ENCODE results near the gene CREB3L1. TPM values are rescaled to one million over a fixed set of nuclear protein-coding genes. Genes with fewer than 3 reads are reported as not detected.

The CREB3L1 gene
- total RNA-seq, 1 donor from 2014 or later, result 0.64 TPM

DNA sequence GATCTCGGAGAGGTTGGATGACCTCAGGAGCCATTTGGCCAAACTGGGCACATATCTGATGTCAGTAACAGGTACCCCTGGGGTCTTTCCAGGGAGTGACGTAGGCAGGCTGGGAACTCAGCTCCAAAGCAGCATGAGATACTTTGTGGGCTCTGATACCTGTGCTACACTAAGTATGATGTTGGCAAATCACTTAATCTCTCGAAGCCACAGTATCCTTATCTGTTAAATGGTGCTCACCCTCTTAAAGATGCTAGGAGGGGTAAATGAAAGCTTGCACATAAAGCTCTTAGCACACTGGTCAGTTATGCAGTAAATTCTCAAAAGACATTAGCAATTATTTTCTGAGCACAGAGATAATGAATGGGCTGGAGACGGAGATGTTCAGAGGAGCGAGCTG is 52.7 kb downstream of the CREB3L1 start:
- ATAC-seq, result no peak

DNA sequence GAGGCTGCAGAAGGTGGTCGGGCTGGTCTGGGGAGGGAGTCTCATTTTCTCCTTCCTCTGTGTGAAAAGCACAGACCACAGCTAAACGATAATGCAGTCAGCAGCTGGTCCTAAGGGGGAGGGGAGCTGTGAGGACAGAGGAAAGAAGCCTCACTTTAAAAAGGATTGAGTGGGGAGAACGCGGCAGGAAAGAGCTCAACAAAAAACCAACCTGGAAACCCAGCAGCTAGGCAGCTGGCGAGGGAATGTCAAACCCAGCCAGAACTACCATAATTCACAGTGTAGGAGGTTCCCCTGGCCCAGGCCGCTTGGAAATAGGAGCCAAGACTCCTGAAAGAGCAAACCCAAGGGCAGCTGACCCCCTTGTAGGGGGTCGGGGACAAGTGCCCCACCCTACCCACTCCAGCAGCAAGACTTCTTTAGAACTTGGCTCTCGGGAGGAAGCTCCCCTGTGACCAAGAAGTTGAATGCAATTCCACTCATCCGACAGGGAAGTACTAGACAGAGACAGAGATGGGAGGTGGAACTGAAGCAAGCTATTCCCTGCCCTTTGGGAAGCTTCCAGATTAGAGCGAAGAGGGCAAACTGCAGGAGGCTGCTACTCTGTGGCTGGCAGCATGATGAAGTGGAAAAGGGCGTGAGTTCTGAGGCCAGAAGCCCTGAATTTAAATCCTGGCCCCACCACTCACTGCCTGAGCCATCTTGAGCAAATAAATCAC is 53.3 kb downstream of the CREB3L1 start:
- ATAC-seq, result no peak

DNA sequence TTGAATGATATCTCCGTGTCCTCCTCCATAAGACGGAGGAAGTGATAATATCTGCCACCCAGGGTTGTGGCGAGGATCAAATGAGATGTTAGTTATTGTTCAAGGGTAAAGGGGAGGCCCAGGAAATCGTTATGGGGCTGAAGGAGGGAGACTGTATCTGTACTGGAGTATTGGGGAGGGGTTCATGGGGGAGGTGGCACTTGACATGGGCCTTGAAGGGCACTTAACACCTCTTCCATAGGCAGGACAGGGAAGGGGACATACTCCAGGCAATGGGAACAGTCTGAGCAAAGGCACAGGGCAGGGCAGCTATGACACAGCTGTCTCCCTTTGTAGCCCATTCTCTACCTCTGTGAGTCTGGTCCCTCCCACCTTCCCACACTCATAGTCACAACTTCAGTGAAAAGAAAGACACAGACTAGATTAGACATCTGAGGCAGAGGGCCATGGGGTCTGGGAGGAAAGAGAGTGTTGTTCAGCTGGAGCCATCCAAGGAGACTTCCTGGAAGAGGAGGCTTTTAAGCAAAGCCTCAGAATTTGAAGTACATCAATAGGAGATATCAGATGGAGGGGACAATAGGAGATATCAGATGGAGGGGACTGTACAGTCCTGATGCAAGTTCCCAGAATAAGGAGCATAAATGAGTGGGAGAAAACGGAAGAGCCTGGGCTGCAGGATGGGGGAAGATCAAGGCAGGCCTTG is 54.0 kb downstream of the CREB3L1 start:
- ATAC-seq, result peak; percentile 14

DNA sequence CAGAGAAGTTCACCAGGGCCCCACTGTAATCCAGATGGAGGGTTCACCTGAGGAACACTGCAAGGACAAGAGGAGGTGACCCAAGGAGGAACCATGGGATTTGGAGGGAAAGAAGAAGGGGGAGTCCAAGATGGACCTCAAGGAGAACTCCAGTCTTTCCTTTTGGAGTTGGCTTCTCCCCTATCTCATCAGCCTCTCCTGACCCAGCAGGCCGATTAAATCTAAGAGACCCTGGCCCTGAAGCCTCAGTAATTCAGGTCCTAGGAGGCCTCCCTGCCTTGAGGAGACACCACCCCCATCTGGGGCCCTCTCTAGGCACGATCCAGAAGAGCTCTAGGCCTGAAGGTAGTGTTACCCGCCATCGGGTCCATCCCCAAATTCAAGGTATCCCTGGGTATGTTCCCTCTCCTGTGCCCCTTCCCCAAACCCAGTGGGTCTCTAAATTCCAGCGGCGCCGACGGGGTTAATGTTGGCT is 54.7 kb downstream of the CREB3L1 start:
- ATAC-seq, result no peak

DNA sequence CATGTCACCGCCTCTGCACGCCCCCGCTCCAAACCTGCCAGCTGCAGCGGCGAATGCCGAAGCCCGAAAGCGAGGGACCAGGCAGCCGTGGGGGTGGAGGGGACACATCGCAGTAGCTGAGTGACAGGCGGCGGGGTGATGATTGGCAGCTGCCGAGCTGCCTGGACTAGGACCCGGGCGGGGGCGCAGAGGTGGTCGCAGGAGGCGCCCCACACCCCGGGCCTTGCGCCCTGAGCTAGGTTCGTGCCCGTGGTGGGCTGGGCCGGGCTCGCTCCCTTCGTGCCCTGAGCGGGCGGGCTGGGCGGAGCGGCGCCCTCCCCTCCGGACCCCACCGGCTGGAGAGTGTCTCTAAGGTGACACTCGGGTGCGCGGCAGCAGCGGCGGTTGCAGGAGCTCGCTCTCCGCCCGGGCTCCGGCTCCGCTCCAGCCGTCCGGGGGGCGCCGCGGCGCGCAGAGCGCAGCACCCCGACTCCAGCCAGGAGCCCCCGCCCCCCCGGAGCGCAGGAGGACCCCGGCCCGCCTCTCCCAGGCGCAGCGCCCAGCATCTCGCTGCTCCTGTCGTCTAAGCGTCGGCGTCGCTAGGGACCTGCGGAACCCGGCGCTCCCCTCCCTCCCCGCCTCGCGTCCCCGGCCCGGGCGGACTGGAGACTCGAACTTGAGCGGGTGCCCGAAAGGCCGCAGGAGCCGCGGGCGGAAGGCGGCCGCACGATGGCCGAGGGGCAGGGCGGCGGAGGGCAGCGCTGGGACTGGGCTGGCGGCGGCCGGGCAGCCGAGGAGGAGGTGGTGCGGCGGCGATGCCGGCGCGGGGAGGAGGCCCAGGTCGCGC is 55.3 kb downstream of the CREB3L1 start:
- ATAC-seq, result peak; percentile 37

DNA sequence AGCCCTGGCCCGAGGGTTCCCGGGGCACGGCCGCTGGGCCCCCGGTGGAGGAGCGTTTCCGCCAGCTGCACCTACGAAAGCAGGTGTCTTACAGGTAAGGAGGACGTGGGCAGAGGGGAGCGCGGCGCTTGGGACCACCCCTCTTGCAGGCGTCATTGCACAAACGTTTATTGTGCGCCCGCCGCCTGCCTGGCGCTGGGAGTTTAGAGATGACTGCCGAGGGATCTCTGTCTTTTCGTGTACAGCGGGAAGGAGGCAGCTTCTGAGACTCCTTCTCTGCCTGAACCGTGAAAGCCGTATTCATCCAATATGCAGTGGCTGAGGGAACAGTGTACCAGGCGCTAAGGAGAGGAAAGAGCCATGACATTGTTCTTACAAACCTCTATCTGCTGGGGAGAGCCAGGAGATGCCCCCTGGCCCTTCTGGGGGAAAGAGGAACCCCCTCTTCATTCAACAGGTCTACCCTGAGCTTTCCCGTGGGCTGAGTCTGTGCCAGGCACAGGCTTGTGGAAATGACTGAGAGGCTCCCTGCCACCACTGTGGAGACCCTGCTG is 56.0 kb downstream of the CREB3L1 start:
- ATAC-seq, result no peak

DNA sequence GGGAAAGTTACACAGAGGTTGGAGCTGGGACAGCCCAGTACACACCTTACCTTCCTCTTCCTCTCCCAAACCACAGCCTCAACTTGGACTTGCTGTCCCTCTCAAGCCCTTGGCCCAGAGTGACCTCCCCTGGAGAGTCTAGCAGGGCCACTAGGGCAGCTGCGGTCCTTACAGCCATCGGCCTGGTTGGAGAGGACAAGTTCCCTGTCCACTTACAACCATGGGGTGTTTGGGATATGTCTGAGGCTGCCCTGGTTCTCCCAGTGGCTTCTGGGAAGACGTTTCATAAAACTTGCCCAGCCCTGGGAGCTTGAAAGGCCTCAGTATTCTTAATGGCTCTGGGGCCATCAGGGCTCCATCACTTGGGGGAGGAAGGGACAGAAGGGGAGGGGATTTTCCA is 56.7 kb downstream of the CREB3L1 start:
- ATAC-seq, result no peak

DNA sequence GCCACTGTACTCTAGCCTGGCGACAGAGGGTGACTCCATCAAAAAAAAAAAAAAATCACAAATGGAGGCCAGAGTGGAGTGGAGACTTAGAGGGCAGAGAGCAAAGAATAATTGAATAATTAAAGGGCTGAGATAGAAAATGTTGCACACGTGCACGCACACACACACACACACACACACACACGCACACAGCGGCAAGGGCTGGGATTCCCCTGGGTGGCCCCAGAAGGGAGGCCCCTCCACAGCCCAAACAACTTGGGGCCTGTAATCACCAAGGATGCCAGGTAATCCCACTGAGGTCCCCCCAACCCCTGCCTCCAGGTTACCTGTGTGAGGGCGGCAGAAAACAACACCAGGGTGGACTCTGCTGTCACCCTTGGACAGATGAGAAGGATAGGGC is 57.8 kb downstream of the CREB3L1 start:
- ATAC-seq, result no peak

DNA sequence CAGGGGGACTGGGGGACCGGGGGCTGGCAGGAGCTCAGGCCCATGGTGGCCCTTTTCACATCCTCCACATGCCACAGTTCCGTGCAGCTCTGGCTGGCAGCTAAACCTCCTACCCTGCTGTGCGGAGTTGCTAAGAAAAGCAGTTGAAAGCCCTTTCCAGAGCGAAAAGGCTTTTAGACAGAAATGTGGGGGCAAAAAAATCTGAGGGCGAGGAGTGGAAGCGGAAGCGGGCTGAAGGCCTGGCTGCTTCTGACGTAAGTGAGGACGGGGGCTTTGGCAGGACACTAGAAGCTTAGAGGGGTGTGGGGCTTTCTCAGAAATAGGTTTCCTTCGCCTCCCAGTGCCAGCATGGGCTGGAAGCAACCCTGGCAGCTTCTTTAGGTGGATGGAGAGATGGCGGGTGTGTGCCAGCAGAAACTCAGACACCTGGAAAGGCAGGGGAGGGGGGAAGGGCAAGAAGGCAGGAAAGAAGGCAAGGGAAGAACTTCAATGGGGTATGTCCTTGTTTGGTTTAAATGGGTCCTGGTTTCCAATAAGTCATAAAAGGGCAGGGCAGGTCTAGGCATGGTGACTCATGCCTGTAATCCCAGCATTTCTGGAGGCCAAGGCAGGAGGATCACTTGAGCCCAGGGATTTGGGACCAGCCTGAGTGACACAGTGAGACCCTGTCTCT is 58.6 kb downstream of the CREB3L1 start:
- no peak for ATAC-seq

DNA sequence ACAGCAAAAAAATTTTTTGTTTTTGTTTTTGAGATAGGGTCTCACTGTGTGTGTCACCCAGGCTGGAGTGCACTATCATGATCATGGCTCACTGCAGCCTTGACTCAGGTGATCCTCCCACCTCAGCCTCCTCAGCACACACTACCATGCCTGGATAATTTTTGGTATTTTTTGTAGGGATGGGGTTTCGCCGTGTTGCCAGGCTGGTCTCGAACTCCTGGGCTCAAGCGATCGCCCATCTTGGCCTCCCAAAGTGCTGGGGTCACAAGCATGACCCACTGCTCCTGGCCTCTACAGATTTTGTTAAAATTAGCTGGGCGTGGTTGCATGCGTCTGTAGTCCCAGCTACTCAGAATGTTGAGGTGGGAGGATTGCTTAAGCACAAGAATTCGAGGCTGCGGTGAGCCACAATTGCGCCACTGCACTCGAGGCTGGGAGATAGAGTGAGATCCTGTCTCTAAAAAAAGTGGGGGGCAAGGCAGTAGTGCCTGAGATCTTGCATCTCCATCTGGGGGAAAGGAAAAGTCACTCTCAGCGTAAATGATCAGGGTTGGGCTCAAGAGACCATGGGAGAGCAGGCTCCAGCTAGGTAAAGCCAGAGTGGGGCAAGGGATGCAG is 59.2 kb downstream of the CREB3L1 start:
- no peak for ATAC-seq

DNA sequence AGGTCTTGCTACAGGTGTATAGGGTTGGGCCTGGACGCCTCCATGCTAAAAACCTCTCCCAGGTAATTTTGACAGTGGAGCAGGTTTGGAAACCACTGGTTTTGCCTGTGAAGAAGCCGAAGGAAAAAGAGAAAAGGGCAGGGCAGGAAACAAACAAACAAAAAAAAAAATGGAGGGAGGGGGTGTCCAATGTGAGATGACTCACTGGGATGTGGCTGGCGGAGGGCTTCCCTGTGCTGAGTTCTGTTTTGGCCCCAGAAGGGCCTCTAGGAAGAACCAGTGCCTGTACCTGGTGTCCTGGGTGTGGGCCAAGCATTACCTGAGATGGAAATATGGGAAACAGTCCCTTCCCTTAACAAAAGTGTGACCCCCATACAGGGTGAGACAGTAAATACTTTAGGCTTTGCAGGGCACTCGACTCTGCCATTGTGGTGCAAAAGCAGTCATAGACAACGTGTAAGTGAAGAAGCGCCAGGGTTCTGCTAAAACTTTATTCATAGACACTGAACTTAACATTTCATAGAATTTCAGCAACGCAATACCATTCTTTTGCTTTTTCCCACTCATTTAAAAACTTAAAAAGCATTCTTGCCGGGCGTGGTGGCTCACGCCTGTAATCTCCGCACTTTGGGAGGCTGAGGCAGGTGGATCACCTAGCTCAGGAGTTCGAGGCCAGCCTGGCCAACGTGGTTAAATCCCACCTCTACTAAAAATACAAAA is 60.3 kb downstream of the CREB3L1 start:
- no peak for ATAC-seq

DNA sequence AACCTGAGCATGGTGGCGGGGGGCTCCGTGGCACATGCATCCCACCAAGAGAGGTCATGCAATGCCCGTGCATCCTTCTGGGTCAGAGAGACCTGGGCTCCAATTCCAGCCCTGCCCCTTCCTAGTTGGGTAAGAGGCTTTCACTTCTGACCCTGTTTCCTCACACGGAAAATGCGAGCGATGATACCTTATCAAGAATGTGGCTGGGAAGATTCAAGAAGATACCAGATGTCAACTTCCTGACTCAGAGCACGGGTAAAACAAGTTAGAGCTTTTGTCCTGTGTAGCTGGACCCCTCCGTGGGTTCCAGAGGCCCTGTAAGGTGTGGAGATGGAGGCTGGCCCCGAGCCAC is 61.1 kb downstream of the CREB3L1 start:
- ATAC-seq, result no peak

DNA sequence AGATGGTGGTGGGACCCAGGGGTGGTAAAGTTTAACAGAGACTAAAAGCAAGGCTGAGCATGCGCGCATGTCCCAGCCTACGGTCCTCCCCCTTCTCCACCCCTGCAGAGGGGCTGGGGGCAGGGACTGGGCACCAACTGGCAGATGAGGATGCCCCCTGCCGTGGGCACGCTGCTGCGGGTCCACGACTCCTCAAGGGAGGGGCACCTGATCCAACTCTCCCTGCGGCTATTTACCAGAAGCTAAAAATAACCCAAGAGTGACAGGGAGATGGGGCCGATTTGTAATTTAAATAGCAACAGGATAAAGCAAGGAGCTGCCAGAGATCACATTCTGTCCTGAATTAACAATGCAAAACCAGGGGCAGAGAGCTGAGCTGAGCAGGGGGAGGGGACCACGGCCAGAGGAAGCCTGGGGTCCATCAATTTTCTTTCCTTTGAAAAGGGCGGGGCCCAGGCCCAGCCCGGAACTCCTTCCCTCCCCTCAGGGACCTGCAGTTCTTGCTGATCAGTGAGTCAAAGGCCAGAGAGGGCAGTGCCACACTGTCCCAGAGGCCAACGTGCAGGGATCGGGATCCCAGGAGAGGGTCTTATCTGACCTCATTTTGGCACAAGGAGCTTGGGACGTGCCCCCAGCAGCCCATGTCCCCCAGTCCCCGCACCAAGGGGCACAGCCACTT is 61.7 kb downstream of the CREB3L1 start:
- ATAC-seq, result peak; percentile 31

DNA sequence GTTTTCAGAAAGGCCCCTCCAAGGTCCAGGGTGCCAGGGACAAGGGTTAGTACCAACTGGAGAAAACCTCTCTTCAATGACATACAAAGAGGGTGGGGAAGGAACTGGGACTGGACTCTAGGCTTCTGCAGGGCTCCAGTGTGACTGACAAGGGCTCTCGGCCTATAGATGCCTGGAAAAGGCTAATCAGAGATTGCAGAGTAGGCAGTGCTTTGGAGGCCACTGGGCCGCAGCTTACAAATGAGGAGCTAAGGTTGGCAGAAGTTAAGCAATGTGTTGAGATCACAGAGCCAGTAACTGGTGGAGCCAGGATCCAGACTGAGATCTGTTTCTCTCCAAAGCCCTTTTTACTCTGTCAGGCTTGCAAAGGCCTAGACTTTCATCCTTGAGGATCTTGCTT is 62.4 kb downstream of the CREB3L1 start:
- no peak for ATAC-seq

DNA sequence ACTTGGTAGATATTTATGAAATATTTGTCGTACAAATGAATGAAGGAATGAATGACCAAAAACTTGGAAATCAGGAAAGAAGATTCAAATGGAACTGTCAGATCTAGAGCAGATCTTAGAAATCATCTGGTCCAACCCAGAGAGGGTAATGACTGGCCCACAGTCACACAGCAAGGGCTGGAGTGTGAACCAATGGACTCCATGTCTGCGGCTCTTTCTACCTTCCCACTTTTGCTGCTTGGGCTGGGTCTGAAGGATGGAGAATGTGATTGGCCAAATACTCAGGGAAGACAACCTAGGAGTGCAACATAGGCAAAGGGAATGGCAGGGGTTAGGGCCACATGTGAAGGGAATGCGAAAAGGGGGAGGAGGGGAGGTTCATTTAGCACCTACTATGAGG is 64.0 kb downstream of the CREB3L1 start:
- ATAC-seq, result no peak

DNA sequence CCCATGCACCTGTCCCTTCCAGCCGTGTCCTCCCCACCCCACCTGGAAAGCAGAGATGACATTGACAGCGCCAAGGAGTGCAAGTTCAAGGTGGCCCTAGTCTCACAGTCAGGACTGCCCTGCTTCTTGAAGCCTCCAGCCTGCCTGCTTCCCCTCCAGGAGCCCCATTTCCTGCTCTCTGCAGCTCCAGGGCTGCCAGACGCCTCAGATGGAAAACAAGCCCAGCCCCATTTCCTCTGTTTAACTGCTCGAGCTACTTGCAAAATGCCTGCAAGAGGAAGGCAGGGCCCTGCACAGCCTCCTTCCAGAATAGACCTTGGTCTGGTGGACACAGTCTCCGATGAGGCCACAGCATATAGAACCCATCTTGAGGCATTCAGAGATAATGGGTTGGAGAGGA is 64.8 kb downstream of the CREB3L1 start:
- no peak for ATAC-seq

DNA sequence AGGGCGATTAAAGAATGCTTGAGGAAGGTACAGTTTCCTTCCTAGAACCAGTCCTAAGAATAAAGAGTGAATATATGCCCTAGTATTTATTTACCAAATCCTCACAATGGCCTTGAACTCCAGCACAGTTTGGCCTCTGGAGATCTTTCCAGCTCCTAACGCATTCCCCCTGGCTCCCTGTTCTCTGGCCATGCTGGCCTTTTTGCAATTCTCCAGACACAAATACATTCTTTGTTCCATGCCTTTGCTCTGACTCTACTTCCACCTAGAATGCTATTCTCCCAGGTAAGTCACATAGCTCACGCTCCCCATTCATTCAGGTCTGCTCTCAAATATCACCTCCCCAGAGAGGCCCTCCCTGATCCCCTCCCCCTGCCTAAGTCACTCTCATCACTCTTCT is 66.1 kb downstream of the CREB3L1 start:
- ATAC-seq, result no peak

DNA sequence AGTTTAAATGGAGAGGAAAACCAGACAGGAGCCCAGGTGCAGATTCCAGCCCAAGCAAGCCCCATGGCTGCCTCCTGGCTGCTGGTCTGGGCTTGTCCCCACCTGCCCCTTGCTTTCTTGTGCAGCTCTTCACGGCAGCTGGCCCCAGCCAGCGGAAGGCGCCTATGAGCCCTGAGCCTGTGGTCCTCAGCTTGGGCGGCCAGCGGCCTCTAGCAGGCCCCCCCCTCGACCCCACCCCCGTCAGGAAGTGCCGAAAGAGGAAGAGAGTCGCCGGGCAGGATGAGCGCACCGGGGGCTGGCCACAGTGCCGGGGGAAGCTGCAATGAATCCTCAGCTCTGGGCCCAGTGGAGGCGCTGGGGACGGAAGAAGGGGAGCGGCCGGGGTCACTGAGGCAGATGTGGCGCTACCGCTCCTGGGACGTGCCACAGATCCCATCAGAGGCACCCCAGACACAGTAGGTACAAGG is 67.7 kb downstream of the CREB3L1 start:
- ATAC-seq, result peak; percentile 34

DNA sequence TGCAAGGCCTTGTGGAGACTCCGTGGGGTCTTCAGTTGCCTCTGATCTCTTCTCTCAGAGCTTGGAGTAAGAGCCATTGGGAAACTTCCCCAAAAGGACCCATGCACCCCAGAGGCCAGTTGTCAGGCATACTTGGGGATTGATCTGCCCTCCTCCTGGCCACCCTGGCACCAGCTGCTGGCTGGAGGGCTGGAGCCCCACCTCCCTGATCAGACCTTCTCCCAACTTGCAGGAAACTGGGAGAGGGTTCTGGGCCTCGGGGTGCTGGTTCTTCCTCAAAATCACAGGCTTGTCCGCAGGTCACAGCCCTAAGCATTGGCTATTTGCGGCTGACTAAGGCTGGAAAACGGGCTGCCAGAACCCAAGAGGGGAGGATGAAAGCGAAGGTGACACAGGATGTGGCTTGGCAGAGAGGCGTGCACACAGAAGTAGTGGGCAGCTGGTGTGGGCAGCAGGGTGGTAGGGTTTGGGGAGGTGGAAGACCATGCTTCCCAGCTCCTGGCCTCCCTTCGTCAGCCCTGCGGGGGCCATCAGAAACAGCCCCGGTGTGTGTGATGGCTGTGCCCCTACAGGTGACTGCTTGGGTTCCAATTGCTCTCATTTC is 68.5 kb downstream of the CREB3L1 start:
- ATAC-seq, result no peak

Data from esophagus mucosa (tissue), 1 donor.